ENCODE results near the gene KTI12. TPM values are rescaled to one million over a fixed set of nuclear protein-coding genes. Genes with fewer than 3 reads are reported as not detected.

Gene KTI12
- total RNA-seq, 6 experiments from 2014 or later: 2.9 to 7.5 (median 4.2) TPM

DNA sequence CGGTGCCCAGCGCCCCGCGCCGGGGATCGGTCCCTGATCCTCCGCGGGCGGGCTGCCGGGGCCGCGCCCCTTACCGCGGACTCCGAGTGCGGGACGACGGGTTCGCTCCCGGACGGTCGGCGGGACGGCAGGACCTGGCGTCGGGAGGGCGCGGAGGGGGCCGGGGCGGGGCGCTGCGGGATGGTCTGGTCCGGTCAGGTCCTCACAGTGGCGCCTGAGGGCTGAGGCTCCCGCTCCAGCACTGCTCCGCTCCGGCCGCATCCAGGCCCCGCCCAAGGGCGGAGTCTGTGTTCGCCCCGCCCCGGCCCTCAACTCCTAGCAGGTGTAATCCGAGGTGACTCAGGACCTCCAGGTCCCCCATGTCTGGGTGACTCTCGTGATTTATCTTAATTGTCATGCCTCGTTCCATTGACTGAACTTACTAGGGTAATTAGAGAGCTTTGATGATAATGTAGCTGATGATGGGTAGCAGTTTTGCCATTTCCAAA is 43.1 kb downstream of the KTI12 start, which contains the start of gene RAB3B:
Gene RAB3B, minus strand, starts transcription at position 223 of the 488 bp plus-strand sequence. CDS start 13,583 bp downstream, outside the sequence.
- DNase-seq: peak; percentile 55 to 81 (median 69)
- Histone ChIP-seq H3K27ac (no peak within 1 kb of the TSS), H3K4me3 (peak within 1 kb of the TSS; percentile 23 to 58 (median 54)), H3K4me1 (no peaks in the 10 kb centered on the region), H3K27me3 (no peaks in the 10 kb centered on the region), H3K36me3 (no peaks in the 10 kb centered on the region), H3K9me3 (no peaks in the 10 kb centered on the region)
- TF ChIP-seq, protein P1, sequence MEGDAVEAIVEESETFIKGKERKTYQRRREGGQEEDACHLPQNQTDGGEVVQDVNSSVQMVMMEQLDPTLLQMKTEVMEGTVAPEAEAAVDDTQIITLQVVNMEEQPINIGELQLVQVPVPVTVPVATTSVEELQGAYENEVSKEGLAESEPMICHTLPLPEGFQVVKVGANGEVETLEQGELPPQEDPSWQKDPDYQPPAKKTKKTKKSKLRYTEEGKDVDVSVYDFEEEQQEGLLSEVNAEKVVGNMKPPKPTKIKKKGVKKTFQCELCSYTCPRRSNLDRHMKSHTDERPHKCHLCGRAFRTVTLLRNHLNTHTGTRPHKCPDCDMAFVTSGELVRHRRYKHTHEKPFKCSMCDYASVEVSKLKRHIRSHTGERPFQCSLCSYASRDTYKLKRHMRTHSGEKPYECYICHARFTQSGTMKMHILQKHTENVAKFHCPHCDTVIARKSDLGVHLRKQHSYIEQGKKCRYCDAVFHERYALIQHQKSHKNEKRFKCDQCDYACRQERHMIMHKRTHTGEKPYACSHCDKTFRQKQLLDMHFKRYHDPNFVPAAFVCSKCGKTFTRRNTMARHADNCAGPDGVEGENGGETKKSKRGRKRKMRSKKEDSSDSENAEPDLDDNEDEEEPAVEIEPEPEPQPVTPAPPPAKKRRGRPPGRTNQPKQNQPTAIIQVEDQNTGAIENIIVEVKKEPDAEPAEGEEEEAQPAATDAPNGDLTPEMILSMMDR (IDR thresholded peaks at IDR 0.05): no peak
- peak; percentile 18 for TF ChIP-seq POLR2A (IDR thresholded peaks at IDR 0.05)
- WGBS (ENCODE audit: insufficient coverage, low coverage, low lambda C conversion rate, missing lambda C conversion rate): 0% methylated on average over 2 of the region's 46 CpGs
- peak; percentile 91 to 99 (median 92) for ATAC-seq
- intact Hi-C loops (cut with DNase I): loop anchor here in 1 of 2 donors (10.0 kb wide), 1 partner anchor 86 kb away; no protein-coding TSS in a partner anchor

DNA sequence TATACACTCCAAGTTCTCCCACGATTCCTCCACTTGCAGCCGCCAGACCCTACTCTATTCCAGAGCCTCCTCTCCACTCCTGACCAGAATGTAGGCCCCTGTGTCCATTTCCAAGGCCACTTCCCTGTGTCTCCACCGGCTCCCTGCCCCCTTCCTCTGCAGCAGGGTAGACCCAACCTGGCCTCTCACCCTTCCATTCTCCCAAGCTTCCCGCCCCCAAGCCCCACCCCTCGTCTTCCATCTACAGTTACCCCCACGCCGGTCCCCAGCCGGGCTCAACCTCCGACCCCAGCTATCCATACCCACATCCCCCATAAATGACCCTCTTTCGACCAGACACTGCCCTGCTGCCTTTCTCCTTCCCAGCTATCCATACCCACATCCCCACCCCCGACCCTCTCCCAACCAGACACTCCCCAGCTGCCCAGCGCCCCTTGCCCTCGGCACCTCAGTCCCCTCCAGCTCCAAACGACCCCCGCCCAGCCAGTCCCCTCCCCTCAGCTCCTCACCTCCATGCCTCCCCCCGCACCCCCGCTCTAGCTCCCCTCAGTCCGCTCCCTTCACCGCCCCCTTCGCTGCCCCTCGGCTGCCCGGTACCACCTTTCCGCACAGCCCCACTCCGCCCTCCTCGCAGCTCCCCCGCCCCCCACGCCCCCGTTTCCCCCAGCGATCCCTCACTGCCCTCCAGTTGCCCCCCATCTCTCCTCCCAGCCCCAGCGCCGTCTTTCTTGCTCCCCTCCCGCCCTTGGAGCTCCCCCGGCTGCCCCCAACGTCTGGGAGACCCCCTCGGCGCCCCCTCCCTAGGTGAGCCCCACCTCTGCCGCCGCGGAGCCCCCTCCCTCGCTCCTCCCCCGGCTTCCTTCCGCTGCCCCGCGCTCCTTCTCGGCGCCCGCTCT is 43.8 kb downstream of the KTI12 start:
- intact Hi-C loops (cut with DNase I): loop anchor here in 1 of 2 donors (10.0 kb wide), 1 partner anchor 85 kb away; no protein-coding TSS in a partner anchor
- H3K27me3 ChIP-seq: no peaks in the 10 kb centered on the region
- DNase-seq: peak in 1 of 3 donors; percentile 19

DNA sequence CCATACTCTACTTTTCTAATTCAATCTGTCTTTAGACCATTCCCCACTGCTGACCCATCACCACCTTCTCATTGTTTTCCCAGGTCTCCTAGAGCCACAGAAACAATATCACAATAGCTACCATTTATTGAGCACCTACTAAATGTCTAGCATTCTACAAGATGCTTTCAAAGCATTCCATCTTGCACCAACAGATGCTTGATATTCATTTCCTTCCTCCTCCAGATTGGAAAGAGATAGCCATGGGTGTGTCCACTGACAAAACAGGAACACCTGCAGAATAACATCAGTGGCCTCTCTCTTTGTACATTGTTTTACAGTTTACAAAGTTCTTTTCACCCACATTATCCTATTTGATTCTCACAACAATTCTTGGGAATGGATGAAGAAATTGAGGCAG is 45.4 kb downstream of the KTI12 start:
- no peaks in the 10 kb centered on the region for H3K9me3 ChIP-seq
- no peak overlapping the region for H3K27ac ChIP-seq
- no peak overlapping the region for H3K4me3 ChIP-seq
- TF ChIP-seq, protein P1 (IDR thresholded peaks at IDR 0.05): no peak
- TF ChIP-seq POLR2A (IDR thresholded peaks at IDR 0.05): no peak
- no peaks in the 10 kb centered on the region for H3K27me3 ChIP-seq
- DNase-seq (no peak), ATAC-seq (no peak)
- intact Hi-C loops (cut with DNase I): no loop called here
- H3K36me3 ChIP-seq: no peaks in the 10 kb centered on the region
- no peaks in the 10 kb centered on the region for H3K4me1 ChIP-seq

More for the DNA sequence above, 43.8 kb downstream of the KTI12 start:
- Histone ChIP-seq H3K9me3 (no peaks in the 10 kb centered on the region), H3K4me3 (peak overlapping the region; percentile 23 to 58 (median 54)), H3K27ac (no peak overlapping the region), H3K36me3 (no peaks in the 10 kb centered on the region), H3K4me1 (no peaks in the 10 kb centered on the region)
- WGBS (ENCODE audit: insufficient coverage, low coverage, low lambda C conversion rate, missing lambda C conversion rate): 13% methylated on average over 41 of the region's 47 CpGs
- no peak for ATAC-seq
- TF ChIP-seq POLR2A (IDR thresholded peaks at IDR 0.05): no peak
- TF ChIP-seq, protein P1 (IDR thresholded peaks at IDR 0.05): no peak

DNA sequence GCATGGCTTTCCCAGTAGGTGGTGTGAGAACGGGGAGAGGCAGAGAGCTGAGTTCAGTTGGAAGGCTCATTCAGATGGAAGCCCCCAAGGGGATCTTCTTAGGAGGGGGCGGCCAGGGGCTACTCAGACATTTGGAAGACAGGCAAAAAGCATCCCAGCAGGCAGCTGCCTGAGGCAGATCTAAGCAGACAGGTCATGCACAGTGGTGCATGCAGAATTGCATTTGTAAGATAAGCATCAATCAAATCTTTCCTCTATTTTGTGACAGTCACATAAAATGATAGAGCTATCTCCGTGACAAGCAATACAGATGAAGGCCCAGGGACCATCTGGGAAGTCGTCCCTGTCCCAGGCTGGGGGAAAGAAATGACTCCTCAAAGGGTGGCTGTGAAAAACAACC is 46.9 kb downstream of the KTI12 start:
- 90% methylated on average over 4 of the region's 4 CpGs for WGBS (ENCODE audit: insufficient coverage, low coverage, low lambda C conversion rate, missing lambda C conversion rate)
- H3K4me1 ChIP-seq: no peaks in the 10 kb centered on the region
- H3K27me3 ChIP-seq: no peaks in the 10 kb centered on the region
- no peaks in the 10 kb centered on the region for H3K9me3 ChIP-seq
- H3K27ac ChIP-seq: no peak overlapping the region
- TF ChIP-seq, protein P1 (IDR thresholded peaks at IDR 0.05): no peak
- no peak for TF ChIP-seq POLR2A (IDR thresholded peaks at IDR 0.05)
- no peaks in the 10 kb centered on the region for H3K36me3 ChIP-seq
- ATAC-seq (no peak), DNase-seq (no peak)
- intact Hi-C loops (cut with DNase I): no loop called here
- H3K4me3 ChIP-seq: no peak overlapping the region
